SK-N-SH (cell line): ENCODE data around the gene TCL1B. TPM values are rescaled to one million over a fixed set of nuclear protein-coding genes. Genes with fewer than 3 reads are reported as not detected.
"Not testable (repeated sequence)": the region's sequence is repeated elsewhere in the genome, so short reads cannot be mapped to it uniquely, and the experiment has no call there.

Experiments used
- CTCF ChIA-PET: fragments of 300-600, 350-600 bp; formaldehyde crosslinking; extraction: SDS; loops from one replicate; lab custom pipeline; 2021; lab: Yijun Ruan, JAX
- POLR2A ChIA-PET: fragments of 350-600 bp; sonication (Branson Sonifier 250); formaldehyde crosslinking; extraction: SDS; loops from one replicate; lab custom pipeline; 2020; ENCODE audit warnings: antibody characterized with exemption, inconsistent platforms; lab: Yijun Ruan, JAX
- DNase-seq: peaks from one replicate; pipeline ENCODE4 v3.0.0; 2012
- H2AFZ ChIP-seq: fragments of 200-600 bp; sonication (generic); 2 replicates; pipeline ENCODE4 v1.8.1; 2016; ENCODE audit warnings: antibody characterized with exemption, mild to moderate bottlenecking, low read depth
- H3F3A ChIP-seq: fragments of 200-600 bp; sonication (generic); replicated peaks from 2 replicates; pipeline ENCODE3; 2016; ENCODE audit warnings: antibody characterized with exemption, mild to moderate bottlenecking; ENCODE audit not compliant: insufficient read depth
- H3K27ac ChIP-seq, 2 experiments: fragments of 200-500 bp in 1 of 2; fragments of 200-600 bp in 1 of 2; sonication (Bioruptor generic) in 1 of 2; sonication (generic), shearing (Covaris generic) in 1 of 2; 2 replicates each; pipeline versions ENCODE4 v1.5.1 to v1.6.1; 2014 to 2016; ENCODE audit warnings: low read depth in 2 of 2, inconsistent platforms in 1 of 2, low read length in 1 of 2, mild to moderate bottlenecking in 1 of 2, mixed read lengths in 1 of 2
- H3K27me3 ChIP-seq: fragments of 200-600 bp; sonication (generic), shearing (Covaris generic); 2 replicates; pipeline ENCODE4 v1.6.1; 2016; ENCODE audit warnings: mixed run types; ENCODE audit not compliant: insufficient read depth
- H3K36me3 ChIP-seq, 2 experiments: fragments of 200-500 bp in 1 of 2; fragments of 200-600 bp in 1 of 2; sonication (Bioruptor generic) in 1 of 2; sonication (generic) in 1 of 2; replicated peaks in 1 of 2; 2 replicates each; pipeline versions ENCODE3 to v1.5.1; 2014 to 2016; ENCODE audit warnings: low read length in 1 of 2, mild to moderate bottlenecking in 1 of 2; ENCODE audit not compliant: insufficient read depth in 2 of 2, control insufficient read depth in 1 of 2
- H3K4me1 ChIP-seq, 2 experiments: fragments of 200-500 bp in 1 of 2; fragments of 200-600 bp in 1 of 2; sonication (Bioruptor generic) in 1 of 2; sonication (generic), shearing (Covaris generic) in 1 of 2; 2 replicates each; pipeline versions ENCODE4 v1.5.1 to v1.6.1; 2014 to 2016; ENCODE audit warnings: low read depth in 1 of 2, low read length in 1 of 2, mixed run types in 1 of 2; ENCODE audit not compliant: insufficient read depth in 2 of 2, control insufficient read depth in 1 of 2
- H3K4me2 ChIP-seq: fragments of 200-600 bp; sonication (generic), shearing (Covaris generic); 2 replicates; pipeline ENCODE4 v1.6.1; 2017; ENCODE audit warnings: mixed run types
- H3K4me3 ChIP-seq, 2 experiments: fragments of 200-500 bp in 1 of 2; fragments of 200-600 bp in 1 of 2; sonication (Bioruptor generic) in 1 of 2; sonication (generic), shearing (Covaris generic) in 1 of 2; 2 replicates each; pipeline versions ENCODE4 v1.5.1 to v1.8.1; 2014 to 2016; ENCODE audit warnings: low read depth in 2 of 2, inconsistent platforms in 1 of 2, low read length in 1 of 2, mild to moderate bottlenecking in 1 of 2, mixed read lengths in 1 of 2, moderate library complexity in 1 of 2
- H3K79me2 ChIP-seq: fragments of 200-600 bp; sonication (generic); 2 replicates; pipeline ENCODE4 v1.8.1; 2017; ENCODE audit warnings: mild to moderate bottlenecking; ENCODE audit not compliant: insufficient read depth
- H3K9ac ChIP-seq: fragments of 200-600 bp; sonication (generic); 2 replicates; pipeline ENCODE4 v1.6.1; 2017; ENCODE audit warnings: mixed run types
- H3K9me2 ChIP-seq: fragments of 200-600 bp; sonication (generic); 2 replicates; pipeline ENCODE4 v1.6.1; 2017; ENCODE audit warnings: mixed run types
- H3K9me3 ChIP-seq: fragments of 200-600 bp; sonication (generic); 2 replicates; pipeline ENCODE4 v1.6.1; 2017; ENCODE audit warnings: mixed run types, mild to moderate bottlenecking, moderate library complexity
- H4K20me1 ChIP-seq: fragments of 200-600 bp; sonication (generic); 2 replicates; pipeline ENCODE4 v1.6.1; 2017; ENCODE audit warnings: mild to moderate bottlenecking, mixed run types; ENCODE audit not compliant: insufficient read depth
- ELF1 ChIP-seq: IDR thresholded peaks from 2 replicates; pipeline ENCODE4 v1.4.0; 2012
- GATA2 ChIP-seq: sonication (generic); formaldehyde crosslinking; IDR thresholded peaks from 2 replicates; pipeline ENCODE4 v1.5.0; 2020; ENCODE audit warnings: mild to moderate bottlenecking, missing genetic modification reagents
- IRF3 ChIP-seq: fragments of 150-350 bp; IDR thresholded peaks from 2 replicates; pipeline ENCODE4 v1.6.1; 2016; ENCODE audit warnings: mild to moderate bottlenecking, low read depth, low read length
- MXI1 ChIP-seq: IDR thresholded peaks from 2 replicates; pipeline ENCODE4 v1.6.1; 2012; ENCODE audit warnings: mild to moderate bottlenecking, low read depth, low read length, improper control_type of control experiment
- NFIC ChIP-seq: IDR thresholded peaks from 2 replicates; pipeline ENCODE4 v1.4.0; 2012; ENCODE audit warnings: borderline replicate concordance
- NRF1 ChIP-seq: IDR thresholded peaks from 2 replicates; pipeline ENCODE4 v1.6.1; 2012; ENCODE audit warnings: low read depth, mild to moderate bottlenecking, low read length
- POLR2AphosphoS5 ChIP-seq: IDR thresholded peaks from 2 replicates; pipeline ENCODE4 v1.6.1; 2012; ENCODE audit warnings: low read depth, low read length
- RAD21 ChIP-seq: IDR thresholded peaks from 2 replicates; pipeline ENCODE4 v1.6.1; 2012; ENCODE audit warnings: mild to moderate bottlenecking, low read length
- RCOR1 ChIP-seq: fragments of 150-350 bp; IDR thresholded peaks from 2 replicates; pipeline ENCODE4 v1.6.1; 2017; ENCODE audit warnings: antibody characterized with exemption, low read length
- REST ChIP-seq: IDR thresholded peaks from 2 replicates; pipeline ENCODE4 v1.6.1; 2012; ENCODE audit warnings: mild to moderate bottlenecking, low read depth, low read length, moderate library complexity
- TCF12 ChIP-seq: IDR thresholded peaks from 2 replicates; pipeline ENCODE4 v1.4.0; 2012
- USF1 ChIP-seq: IDR thresholded peaks from 2 replicates; pipeline ENCODE4 v1.4.0; 2012; ENCODE audit warnings: low read depth, borderline replicate concordance
- ZBTB33 ChIP-seq: IDR thresholded peaks from 2 replicates; pipeline ENCODE4 v1.4.0; 2012; ENCODE audit warnings: low read depth, borderline replicate concordance
- whole genome bisulfite sequencing: methylation state at CpG from one replicate; pipeline ENCODE4 v1.1.6; 2017; ENCODE audit warnings: low lambda C conversion rate; 5-methylcytosine and 5-hydroxymethylcytosine counted together
- polyA plus RNA-seq, 3 experiments: library from polyadenylated mRNA; depleted of rRNA; stranded (reverse); fragments of >200 nt; gene quantifications; 2 replicates each; pipeline ENCODE4 v1.2.3, GENCODE V29; 2012

The TCL1B gene
- polyA plus RNA-seq, 1 of the 3 experiments (the other 2 are of a cell fraction): not detected

- H4K20me1 ChIP-seq, H3K4me3 ChIP-seq, H3K9ac ChIP-seq, H2AFZ ChIP-seq, H3K9me2 ChIP-seq, H3K27ac ChIP-seq, DNase-seq, CTCF ChIA-PET, H3K36me3 ChIP-seq, H3K4me2 ChIP-seq, H3K79me2 ChIP-seq, H3K27me3 ChIP-seq, H3K4me1 ChIP-seq, POLR2A ChIA-PET, H3F3A ChIP-seq, H3K9me3 ChIP-seq: not testable (repeated sequence)
- 24% methylated on average over 8 of the region's 8 CpGs for WGBS
These were observed 43.3 kb downstream of the TCL1B start for GRCh38 chr14:95729402-95730028.

DNA sequence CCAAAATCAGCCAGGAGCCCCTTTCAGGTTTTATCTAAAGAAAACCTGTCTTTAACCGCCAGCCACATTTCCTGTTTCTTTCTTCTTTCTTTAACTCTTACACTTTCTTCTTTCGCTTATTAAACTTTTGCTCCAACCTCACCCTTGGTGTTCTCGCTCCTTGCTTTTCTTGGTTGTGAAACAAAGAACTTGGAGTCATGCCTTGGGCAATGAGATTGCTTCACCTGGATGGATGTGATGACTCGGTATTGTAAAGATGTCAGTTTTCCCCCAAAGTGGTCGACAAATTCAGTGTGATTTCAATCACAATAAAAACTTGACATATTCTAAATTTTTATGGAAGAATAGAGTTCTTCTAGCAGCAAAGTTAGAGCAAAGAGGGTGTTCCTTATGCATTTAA, 43.9 kb downstream of the TCL1B start:
- no peaks in the 10 kb centered on the region for H4K20me1 ChIP-seq
- TF ChIP-seq NFIC: no peak
- TF ChIP-seq RCOR1: no peak
- TF ChIP-seq RAD21: no peak
- TF ChIP-seq USF1: no peak
- TF ChIP-seq MXI1: no peak
- no peaks in the 10 kb centered on the region for H3K9me3 ChIP-seq
- H3K9me2 ChIP-seq: no peaks in the 10 kb centered on the region
- H3K4me2 ChIP-seq: no peak overlapping the region
- no peak overlapping the region for H3K9ac ChIP-seq
- H3F3A ChIP-seq: no peaks in the 10 kb centered on the region
- H3K79me2 ChIP-seq: no peaks in the 10 kb centered on the region
- H3K27me3 ChIP-seq: no peaks in the 10 kb centered on the region
- no peak overlapping the region for H3K27ac ChIP-seq
- DNase-seq: no peak
- no peak overlapping the region for H2AFZ ChIP-seq
- H3K36me3 ChIP-seq: no peaks in the 10 kb centered on the region
- H3K4me1 ChIP-seq: no peaks in the 10 kb centered on the region
- ChIA-PET CTCF (no interaction called here), POLR2A (no interaction called here)
- 33% methylated on average over 5 of the region's 5 CpGs for WGBS
- no peak overlapping the region for H3K4me3 ChIP-seq

GRCh38 chr14:95733212-95733611, 47.0 kb downstream of the TCL1B start:
- H3K4me2 ChIP-seq: no peak overlapping the region
- no peak overlapping the region for H3K4me3 ChIP-seq
- H3F3A ChIP-seq: no peaks in the 10 kb centered on the region
- no peaks in the 10 kb centered on the region for H3K36me3 ChIP-seq
- H3K27ac ChIP-seq: no peak overlapping the region
- H2AFZ ChIP-seq: no peak overlapping the region
- no peaks in the 10 kb centered on the region for H4K20me1 ChIP-seq
- CTCF ChIA-PET: no interaction called here
- H3K9me2 ChIP-seq: no peaks in the 10 kb centered on the region
- DNase-seq: no peak
- no peaks in the 10 kb centered on the region for H3K4me1 ChIP-seq
- no peak overlapping the region for H3K9ac ChIP-seq
- POLR2A ChIA-PET: no interaction called here
- WGBS: 47% methylated on average over 1 of the region's 1 CpG
- H3K27me3 ChIP-seq: no peaks in the 10 kb centered on the region
- no peaks in the 10 kb centered on the region for H3K9me3 ChIP-seq
- H3K79me2 ChIP-seq: no peaks in the 10 kb centered on the region
- TF ChIP-seq TCF12 (no peak), ELF1 (no peak), NRF1 (no peak), GATA2 (CRISPR knock-in tag) (no peak), USF1 (no peak), RCOR1 (no peak), IRF3 (no peak), POLR2AphosphoS5 (no peak), MXI1 (no peak), ZBTB33 (no peak), REST (no peak), RAD21 (no peak)
